Peyer's patch (tissue), 4 donors: ENCODE data around the gene GADL1.

ENCODE experiments used
- CTCF ChIP-seq, 6 experiments: fragments of 450-650 bp in 4 of 6; fragments of 200-600 bp in 2 of 6; sonication (generic) in 1 of 6; IDR thresholded peaks; one replicate each; pipeline ENCODE4 v1.5.1; 2017 to 2019; ENCODE audit warnings: antibody characterized with exemption in 6 of 6, mild to moderate bottlenecking in 3 of 6, moderate library complexity in 1 of 6
- POLR2A ChIP-seq, 2 donors: fragments of 450-650 bp; IDR thresholded peaks; one replicate each; pipeline ENCODE4 v1.5.1; 2017; ENCODE audit warnings: antibody characterized with exemption in 2 of 2, mild to moderate bottlenecking in 2 of 2, moderate library complexity in 2 of 2

GRCh38 chr3:30768046-30768445 lies 126.4 kb downstream of the GADL1 start:
- TF ChIP-seq CTCF (IDR thresholded peaks at IDR 0.05) (no peak), POLR2A (IDR thresholded peaks at IDR 0.05) (no peak)
